Transverse colon (tissue), 4 donors: ENCODE data around the gene TLX2. TPM values are rescaled to one million over a fixed set of nuclear protein-coding genes. Genes with fewer than 3 reads are reported as not detected.

Experiments
- DNase-seq: peaks from one replicate; pipeline ENCODE4 v3.0.0-alpha.2; 2019
- H3K27ac ChIP-seq, 4 donors: fragments of 200-600 bp; sonication (generic); 2 replicates each; pipeline ENCODE4 v1.5.1; 2016 to 2018; ENCODE audit warnings: inconsistent platforms in 4 of 4
- H3K27me3 ChIP-seq: fragments of 200-600 bp; sonication (generic); 2 replicates; pipeline ENCODE4 v1.5.1; 2017; ENCODE audit warnings: inconsistent platforms
- H3K36me3 ChIP-seq, 4 donors: fragments of 200-600 bp; sonication (generic); 2 replicates each; pipeline ENCODE4 v1.5.1; 2017 to 2019; ENCODE audit warnings: inconsistent platforms in 4 of 4
- H3K4me1 ChIP-seq, 4 donors: fragments of 200-600 bp; sonication (generic); 2 replicates each; pipeline ENCODE4 v1.5.1; 2017 to 2020; ENCODE audit warnings: inconsistent platforms in 4 of 4
- H3K4me3 ChIP-seq, 4 donors: fragments of 200-600 bp; sonication (generic); 1 replicate in 1 of 4; 2 replicates in 3 of 4; pipeline versions ENCODE4 v1.5.1 to v1.6.1; 2017 to 2019; ENCODE audit warnings: inconsistent platforms in 4 of 4
- H3K9me3 ChIP-seq, 2 donors: fragments of 200-600 bp; sonication (generic); 2 replicates each; pipeline ENCODE4 v1.5.1; 2017 to 2019; ENCODE audit warnings: inconsistent platforms in 2 of 2
- CTCF ChIP-seq, 5 experiments: fragments of 200-600 bp in 3 of 5; fragments of 450-650 bp in 2 of 5; sonication (generic) in 3 of 5; IDR thresholded peaks; 1 replicate in 2 of 5; 2 replicates in 3 of 5; pipeline ENCODE4 v1.5.1; 2016 to 2017; ENCODE audit warnings: antibody characterized with exemption in 5 of 5, inconsistent platforms in 3 of 5, mild to moderate bottlenecking in 2 of 5, moderate library complexity in 1 of 5
- EP300 ChIP-seq: sonication (generic); formaldehyde crosslinking; IDR thresholded peaks from one replicate; pipeline ENCODE4 v1.6.1; 2017; ENCODE audit warnings: antibody characterized with exemption, low read depth
- POLR2A ChIP-seq: fragments of 450-650 bp; IDR thresholded peaks from one replicate; pipeline ENCODE4 v1.6.1; 2016; ENCODE audit warnings: antibody characterized with exemption, mild to moderate bottlenecking, moderate library complexity
- POLR2AphosphoS5 ChIP-seq, 3 donors: sonication (generic); formaldehyde crosslinking; IDR thresholded peaks; one replicate each; pipeline ENCODE4 v1.6.1; 2016; ENCODE audit warnings: antibody characterized with exemption in 3 of 3
- WGBS, 2 donors: methylation state at CpG; one replicate each; pipeline ENCODE4 v1.1.5; 2018; ENCODE audit warnings: low coverage in 1 of 2; 5-methylcytosine and 5-hydroxymethylcytosine counted together
- in situ Hi-C, 4 donors: fragments of 200-750 bp; cut with MboI; loops; one replicate each; pipeline versions ENCODE4 v1.15.0 to v1.15.1; 2017; ENCODE audit warnings: low sequenced_read_pairs in 3 of 4, low pct_ligation_motif_present in 1 of 4, low pct_unique_long_range_greater_than_20kb in 1 of 4
- intact Hi-C: fragments of 100-400 bp; cut with DNase I; formaldehyde crosslinking; loops from one replicate; pipeline ENCODE4 v1.15.1; 2023; ENCODE audit warnings: low total_unique reads
- total RNA-seq, 4 donors: library from RNA; depleted of rRNA; stranded (reverse); fragments of >200 nt; gene quantifications; one replicate each; pipeline ENCODE4 v1.1.0, GENCODE V29; 2016

Gene TLX2
- total RNA-seq, 4 donors from 2014 or later: 0.96 to 2.5 TPM; not detected in 2

GRCh38 chr2:74511104-74511989, 2.9 kb upstream of the TLX2 start:
- no peak for TF ChIP-seq EP300
- no peak for TF ChIP-seq CTCF (IDR thresholded peaks at IDR 0.05)
- no peak for TF ChIP-seq POLR2A
- no peak for TF ChIP-seq POLR2AphosphoS5 (IDR thresholded peaks at IDR 0.05)
- Histone ChIP-seq H3K4me1 (peaks cover 12 to 41% (median 35%) of the 10 kb centered on the region in 4 donors), H3K27me3 (peaks cover 81% of the 10 kb centered on the region), H3K36me3 (no peaks in the 10 kb centered on the region), H3K9me3 (no peaks in the 10 kb centered on the region), H3K27ac (no peak overlapping the region), H3K4me3 (no peak overlapping the region)
- WGBS, 2 donors: 39 to 54% methylated on average over 3 to 11 of the region's 11 CpGs
- DNase-seq: no peak
- in situ Hi-C loops (no loop called here), intact Hi-C loops (no loop called here)

GRCh38 chr2:74512744-74513604, 1.3 kb upstream of the TLX2 start:
- TF ChIP-seq POLR2A (no peak), POLR2AphosphoS5 (IDR thresholded peaks at IDR 0.05) (no peak)
- no peak for DNase-seq
- in situ Hi-C loops (no loop called here), intact Hi-C loops (no loop called here)
- Histone ChIP-seq H3K4me3 (no peak overlapping the region), H3K27ac (no peak overlapping the region), H3K27me3 (peaks cover 97% of the 10 kb centered on the region), H3K36me3 (no peaks in the 10 kb centered on the region), H3K4me1 (peaks cover 8 to 36% (median 31%) of the 10 kb centered on the region in 4 donors), H3K9me3 (no peaks in the 10 kb centered on the region)
- WGBS, 2 donors: 19% methylated on average over 11 of the region's 36 CpGs; no CpG with 5 or more reads in 1 of the 2 donors

GRCh38 chr2:74513605-74514367, 464 bp upstream of the TLX2 start:
- H3K27me3 ChIP-seq: peaks cover 100% of the 10 kb centered on the region
- in situ Hi-C loops: no loop called here
- H3K9me3 ChIP-seq: no peaks in the 10 kb centered on the region
- 11% methylated on average over 48 of the region's 52 CpGs; no CpG with 5 or more reads in 1 of the 2 donors for WGBS, 2 donors
- TF ChIP-seq CTCF (IDR thresholded peaks at IDR 0.05) (no peak), POLR2AphosphoS5 (IDR thresholded peaks at IDR 0.05) (peak in 2 of 3 donors; percentile 80 to 86), POLR2A (no peak)
- no peaks in the 10 kb centered on the region for H3K36me3 ChIP-seq
- H3K27ac ChIP-seq: no peak overlapping the region
- intact Hi-C loops: no loop called here
- peak overlapping the region in 1 of 4 donors; percentile 28 for H3K4me3 ChIP-seq
- DNase-seq: no peak
- peaks cover 8 to 30% (median 27%) of the 10 kb centered on the region in 4 donors for H3K4me1 ChIP-seq

GRCh38 chr2:74515271-74515980, 1.2 kb downstream of the TLX2 start:
- no peak for TF ChIP-seq CTCF (IDR thresholded peaks at IDR 0.05)
- TF ChIP-seq POLR2AphosphoS5 (IDR thresholded peaks at IDR 0.05): no peak
- no peak for TF ChIP-seq POLR2A
- no peak for TF ChIP-seq EP300
- in situ Hi-C loops: no loop called here
- intact Hi-C loops: no loop called here
- Histone ChIP-seq H3K9me3 (no peaks in the 10 kb centered on the region), H3K27me3 (peaks cover 100% of the 10 kb centered on the region), H3K36me3 (no peaks in the 10 kb centered on the region), H3K4me3 (peak overlapping the region in 2 of 4 donors; percentile 28 to 39), H3K27ac (no peak overlapping the region), H3K4me1 (peaks cover 8 to 30% (median 27%) of the 10 kb centered on the region in 4 donors)
- WGBS, 2 donors: 24% methylated on average over 56 of the region's 60 CpGs; no CpG with 5 or more reads in 1 of the 2 donors
- DNase-seq: no peak
